ENCODE measurements around the gene ROBO3. TPM values are rescaled to one million over a fixed set of nuclear protein-coding genes. Genes with fewer than 3 reads are reported as not detected.

Gene ROBO3
- total RNA-seq = 10 to 100 TPM in 1 of 4 donors, 1 to 10 TPM in 3; 5.0 to 10.8 (median 8.5) TPM

- intact Hi-C loops (cut with DNase I) = no loop called here
- Histone ChIP-seq H3K27me3 (peaks cover 5 to 100% (median 82%) of the 10 kb centered on the region in 4 donors), H3K9me3 (no peaks in the 10 kb centered on the region), H3K36me3 (no peaks in the 10 kb centered on the region), H3K4me3 (peak within 1 kb of the TSS; percentile 32 to 49 (median 38)), H3K4me1 (peaks cover 50 to 70% (median 60%) of the 10 kb centered on the region in 4 donors), H3K27ac (replicated peaks in 1 of 4) (no peak within 1 kb of the TSS)
- DNase-seq (ENCODE audit: extremely low spot score) = no peak
- TF ChIP-seq POLR2A (IDR thresholded peaks at IDR 0.05; ENCODE audit: low read depth) (no peak), POLR2AphosphoS5 (IDR thresholded peaks at IDR 0.05) (no peak), EP300 (IDR thresholded peaks at IDR 0.05) (no peak), CTCF (IDR thresholded peaks at IDR 0.05) (no peak)
- WGBS = 2% methylated on average over 41 of the region's 53 CpGs
These were observed at the start of gene ROBO3 for GRCh38 chr11:124865181-124865901. TSS of gene ROBO3 (plus strand) at chr11:124865432. CDS start at chr11:124865578, 146 bp downstream.

- peaks cover 0 to 39% (median 2%) of the 10 kb centered on the region in 4 donors for H3K27me3 ChIP-seq
- no peak overlapping the region for H3K4me3 ChIP-seq
- intact Hi-C loops (cut with DNase I) = no loop called here
- no peak for TF ChIP-seq POLR2A (IDR thresholded peaks at IDR 0.05; ENCODE audit: low read depth)
- TF ChIP-seq EP300 (IDR thresholded peaks at IDR 0.05) = no peak
- TF ChIP-seq POLR2AphosphoS5 (IDR thresholded peaks at IDR 0.05) = no peak
- TF ChIP-seq CTCF (IDR thresholded peaks at IDR 0.05) = no peak
- no peak overlapping the region for H3K27ac ChIP-seq (replicated peaks in 1 of 4)
- DNase-seq (ENCODE audit: extremely low spot score) = no peak
- H3K4me1 ChIP-seq = no peaks in the 10 kb centered on the region
- 100% methylated on average over 3 of the region's 3 CpGs for WGBS
- no peaks in the 10 kb centered on the region for H3K9me3 ChIP-seq
- no peaks in the 10 kb centered on the region for H3K36me3 ChIP-seq
These were observed 48.2 kb upstream of the ROBO3 start for GRCh38 chr11:124817036-124817435.

- no peaks in the 10 kb centered on the region for H3K9me3 ChIP-seq
- WGBS = 69% methylated on average over 6 of the region's 6 CpGs
- no peak overlapping the region for H3K27ac ChIP-seq (replicated peaks in 1 of 4)
- no peak overlapping the region for H3K4me3 ChIP-seq
- H3K27me3 ChIP-seq = peaks cover 0 to 30% (median 2%) of the 10 kb centered on the region in 4 donors
- no peaks in the 10 kb centered on the region for H3K36me3 ChIP-seq
- TF ChIP-seq EP300 (IDR thresholded peaks at IDR 0.05) = no peak
- TF ChIP-seq POLR2AphosphoS5 (IDR thresholded peaks at IDR 0.05) = no peak
- no peak for TF ChIP-seq CTCF (IDR thresholded peaks at IDR 0.05)
- TF ChIP-seq POLR2A (IDR thresholded peaks at IDR 0.05; ENCODE audit: low read depth) = no peak
- DNase-seq (ENCODE audit: extremely low spot score) = no peak
- intact Hi-C loops (cut with DNase I) = no loop called here
- H3K4me1 ChIP-seq = no peaks in the 10 kb centered on the region
These were observed 43.1 kb upstream of the ROBO3 start for GRCh38 chr11:124821995-124822730.

GRCh38 chr11:124823512-124824376 lies 41.5 kb upstream of the ROBO3 start:
- Histone ChIP-seq H3K36me3 (no peaks in the 10 kb centered on the region), H3K27ac (replicated peaks in 1 of 4) (no peak overlapping the region), H3K9me3 (no peaks in the 10 kb centered on the region), H3K4me1 (no peaks in the 10 kb centered on the region), H3K4me3 (no peak overlapping the region), H3K27me3 (peaks cover 0 to 16% (median 2%) of the 10 kb centered on the region in 4 donors)
- WGBS = 70% methylated on average over 8 of the region's 8 CpGs
- TF ChIP-seq POLR2A (IDR thresholded peaks at IDR 0.05; ENCODE audit: low read depth) (no peak), CTCF (IDR thresholded peaks at IDR 0.05) (no peak), POLR2AphosphoS5 (IDR thresholded peaks at IDR 0.05) (no peak)
- DNase-seq (ENCODE audit: extremely low spot score) = no peak
- intact Hi-C loops (cut with DNase I) = no loop called here
